HG02623 (cell line): ENCODE measurements around the gene PPFIA3.
A peak's percentile ranks its signal among the peaks of the same experiment; 100 is the strongest.
"Not testable (repeated sequence)": the region's sequence is repeated elsewhere in the genome, so short reads cannot be mapped to it uniquely, and the experiment has no call there.

Experiments
- ATAC-seq: cut with Tn5 transposase; IDR thresholded peaks from one replicate; pipeline ENCODE4 v1.9.1; 2021; ENCODE audit warnings: moderate library complexity; ENCODE audit not compliant: unreplicated experiment

Gene PPFIA3

DNA sequence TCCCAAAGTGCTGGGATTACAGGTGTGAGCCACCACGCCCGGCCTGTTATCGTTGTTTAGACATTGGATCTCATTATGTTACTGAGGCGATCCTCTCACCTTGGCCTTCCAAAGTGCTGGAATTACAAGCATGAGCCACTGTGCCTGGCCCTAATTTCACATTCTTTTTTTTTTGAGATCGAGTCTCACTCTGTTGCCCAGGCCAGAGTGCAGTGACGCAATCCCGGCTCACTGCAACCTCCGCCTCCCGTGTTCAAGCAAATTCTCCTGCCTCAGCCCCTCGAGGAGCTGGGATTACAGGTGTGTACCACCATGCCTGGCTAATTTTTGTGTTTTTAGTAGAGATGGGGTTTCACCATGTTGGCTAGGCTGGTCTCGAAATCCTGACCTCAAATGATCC lies 3.9 kb downstream of the PPFIA3 start:
- not testable (repeated sequence) for ATAC-seq

DNA sequence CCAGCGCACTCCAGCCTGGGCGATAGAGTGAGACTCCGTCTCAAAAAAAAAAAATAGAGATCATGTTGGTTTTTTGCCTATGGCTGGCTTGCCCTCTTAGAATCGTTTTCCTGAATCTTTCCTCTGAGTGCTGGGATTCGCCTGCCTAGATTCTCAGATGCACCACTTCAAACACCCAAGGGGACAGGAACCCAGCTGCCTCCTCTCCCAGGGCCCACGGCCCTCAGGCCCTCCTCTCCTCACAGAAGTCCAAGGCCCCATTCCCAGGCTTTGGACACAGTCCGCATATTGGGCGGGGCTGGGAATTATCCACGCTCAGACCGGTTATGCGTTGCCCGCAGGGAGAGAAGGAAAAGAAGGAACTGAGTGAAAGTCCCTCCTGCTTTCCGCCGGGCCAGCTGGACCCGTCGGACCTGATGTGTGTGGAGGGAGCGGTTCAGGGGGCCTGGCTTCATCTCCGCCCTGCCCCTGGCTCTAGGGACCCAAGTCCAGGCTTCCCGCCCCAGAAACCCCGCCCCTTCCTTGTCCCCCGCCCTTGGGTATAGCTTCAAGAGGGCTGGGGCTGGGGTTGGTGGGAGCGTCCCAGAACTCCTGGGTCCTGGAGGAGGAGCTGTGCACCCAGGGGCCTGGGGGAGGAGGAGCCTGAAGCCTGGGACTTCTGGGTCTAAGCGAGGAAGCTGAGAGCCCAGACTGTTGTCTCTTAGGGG lies 5.8 kb downstream of the PPFIA3 start:
- ATAC-seq: no peak

DNA sequence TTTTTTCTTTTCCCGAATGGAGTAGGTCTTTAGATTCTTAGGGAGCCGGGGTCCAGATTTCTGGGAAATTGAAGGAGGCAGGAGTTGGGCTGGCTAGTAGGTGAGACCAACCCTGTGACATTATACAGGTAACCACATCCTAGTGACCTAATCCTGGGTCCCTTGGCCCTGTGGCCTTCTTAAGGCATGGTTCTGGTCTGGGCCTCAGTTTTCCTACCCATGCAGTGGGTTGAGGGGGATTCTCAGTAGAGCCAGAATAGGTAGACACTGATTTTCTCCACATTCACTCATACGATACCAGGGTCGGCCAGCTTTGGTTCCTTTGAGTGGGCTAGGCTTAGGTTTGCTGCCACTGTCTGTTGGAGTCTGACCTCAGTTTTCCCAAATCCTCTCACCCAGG lies 7.2 kb downstream of the PPFIA3 start:
- no peak for ATAC-seq

DNA sequence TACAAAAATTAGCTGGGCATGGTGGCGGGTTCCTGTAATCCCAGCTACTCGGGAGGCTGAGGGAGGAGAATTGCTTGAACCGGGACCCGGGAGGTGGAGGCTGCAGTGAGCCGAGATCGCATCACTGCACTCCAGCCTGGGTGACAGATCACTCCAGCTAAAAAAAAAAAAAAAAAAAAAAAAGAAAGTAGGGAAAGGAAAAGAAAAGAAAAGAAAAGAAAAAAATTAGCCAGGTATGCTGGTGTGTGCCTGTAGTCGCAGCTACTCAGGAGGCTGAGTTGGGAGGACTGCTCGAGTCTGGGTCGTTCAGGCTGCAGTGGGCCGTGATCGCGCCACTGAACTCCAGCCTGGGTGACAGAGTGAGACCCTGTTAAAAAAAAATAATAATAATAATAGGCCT lies 7.9 kb downstream of the PPFIA3 start:
- ATAC-seq: not testable (repeated sequence)

DNA sequence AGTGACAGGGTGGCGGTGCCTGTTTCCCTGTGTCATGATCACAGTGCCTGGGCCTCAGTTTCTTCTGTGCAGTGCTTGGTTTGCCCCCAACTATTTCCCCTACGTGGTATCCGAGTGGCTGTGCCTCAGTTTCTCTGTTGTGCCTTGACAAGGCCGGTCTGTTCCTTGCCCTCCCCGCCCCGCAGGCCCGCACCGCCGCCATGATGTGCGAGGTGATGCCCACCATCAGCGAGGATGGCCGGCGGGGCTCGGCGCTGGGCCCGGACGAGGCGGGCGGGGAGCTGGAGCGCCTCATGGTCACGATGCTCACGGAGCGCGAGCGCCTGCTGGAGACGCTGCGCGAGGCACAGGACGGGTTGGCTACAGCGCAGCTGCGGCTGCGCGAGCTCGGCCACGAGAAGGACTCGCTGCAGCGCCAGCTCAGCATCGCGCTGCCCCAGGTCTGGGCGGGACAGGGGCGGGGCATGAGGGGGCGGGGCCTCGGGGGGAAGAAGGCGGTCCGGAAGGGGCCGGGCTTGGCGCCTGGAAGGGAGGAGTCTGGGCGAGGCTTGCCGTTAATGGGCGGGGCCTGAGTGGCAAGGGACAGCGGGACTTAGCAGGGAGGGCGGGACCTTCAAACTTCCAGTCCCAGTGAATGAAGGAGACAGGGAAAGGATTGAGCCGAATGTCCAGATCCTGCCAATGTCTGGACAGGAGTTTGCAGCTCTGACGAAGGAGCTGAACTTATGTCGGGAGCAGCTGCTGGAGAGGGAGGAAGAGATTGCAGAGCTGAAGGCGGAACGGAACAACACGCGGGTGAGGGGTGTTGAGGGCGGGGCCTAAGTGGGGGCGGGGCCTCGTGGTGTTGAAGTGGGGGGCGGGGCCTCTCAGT lies 8.6 kb downstream of the PPFIA3 start:
- peak; percentile 80 for ATAC-seq

DNA sequence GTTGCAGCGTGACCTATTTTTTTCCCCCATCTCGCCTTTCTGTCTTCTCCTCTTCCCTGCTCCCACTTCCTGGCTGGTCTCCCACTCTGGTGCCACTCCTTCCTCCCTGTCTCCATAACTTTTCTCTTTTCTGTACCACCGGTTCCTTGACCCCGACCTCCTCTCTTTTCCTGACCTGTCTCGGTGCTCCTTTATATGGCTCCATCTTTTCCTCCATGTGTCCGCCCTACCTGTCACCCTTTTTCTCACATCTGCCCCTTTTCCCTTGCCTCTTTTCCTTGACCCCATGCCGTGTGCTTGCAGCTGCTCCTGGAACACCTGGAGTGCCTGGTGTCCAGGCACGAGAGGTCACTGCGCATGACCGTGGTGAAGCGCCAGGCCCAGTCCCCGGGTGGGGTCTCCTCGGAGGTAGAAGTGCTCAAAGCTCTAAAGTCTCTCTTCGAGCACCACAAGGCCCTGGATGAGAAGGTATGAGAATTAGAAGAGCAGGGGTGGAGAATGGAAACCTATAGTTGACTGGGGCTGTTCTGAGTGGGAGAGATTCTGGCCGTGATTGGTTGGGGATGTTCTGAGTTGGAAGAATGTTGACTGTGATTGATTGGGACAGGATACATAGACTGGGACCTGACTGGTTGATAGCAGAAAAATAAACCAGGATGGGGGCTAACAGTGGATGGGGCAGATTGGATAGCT lies 9.3 kb downstream of the PPFIA3 start:
- no peak for ATAC-seq

DNA sequence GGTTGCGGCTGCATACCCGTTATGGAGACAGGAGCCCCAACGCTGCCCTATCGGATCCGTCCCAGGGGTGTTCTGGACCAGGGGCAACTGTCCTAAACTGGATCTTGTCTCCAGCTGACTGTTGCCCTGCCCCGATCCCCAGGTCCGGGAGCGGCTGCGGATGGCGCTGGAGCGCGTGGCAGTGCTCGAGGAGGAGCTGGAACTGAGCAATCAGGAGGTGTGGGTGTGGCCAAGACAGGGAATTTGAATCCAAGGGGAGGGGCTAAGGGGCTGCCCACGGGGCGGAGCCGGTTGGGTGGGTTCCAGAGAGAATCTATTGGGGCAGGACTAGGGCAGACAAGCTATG lies 9.9 kb downstream of the PPFIA3 start:
- no peak for ATAC-seq

DNA sequence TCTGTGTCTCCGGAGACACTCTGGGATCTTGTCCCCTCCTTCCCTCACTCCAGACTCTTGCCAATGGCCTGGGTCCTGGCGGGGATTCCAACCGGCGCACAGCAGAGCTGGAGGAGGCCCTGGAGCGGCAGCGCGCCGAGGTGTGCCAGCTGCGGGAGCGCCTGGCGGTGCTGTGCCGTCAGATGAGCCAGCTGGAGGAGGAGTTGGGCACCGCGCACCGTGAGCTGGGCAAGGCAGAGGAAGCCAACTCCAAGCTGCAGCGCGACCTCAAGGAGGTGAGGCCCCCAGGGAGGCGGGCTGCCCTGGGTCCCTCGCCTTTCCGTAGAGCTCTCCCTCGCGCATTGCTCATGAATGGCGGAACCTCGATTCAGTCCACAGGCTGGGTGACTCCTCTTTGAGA lies 11.0 kb downstream of the PPFIA3 start:
- ATAC-seq: no peak

DNA sequence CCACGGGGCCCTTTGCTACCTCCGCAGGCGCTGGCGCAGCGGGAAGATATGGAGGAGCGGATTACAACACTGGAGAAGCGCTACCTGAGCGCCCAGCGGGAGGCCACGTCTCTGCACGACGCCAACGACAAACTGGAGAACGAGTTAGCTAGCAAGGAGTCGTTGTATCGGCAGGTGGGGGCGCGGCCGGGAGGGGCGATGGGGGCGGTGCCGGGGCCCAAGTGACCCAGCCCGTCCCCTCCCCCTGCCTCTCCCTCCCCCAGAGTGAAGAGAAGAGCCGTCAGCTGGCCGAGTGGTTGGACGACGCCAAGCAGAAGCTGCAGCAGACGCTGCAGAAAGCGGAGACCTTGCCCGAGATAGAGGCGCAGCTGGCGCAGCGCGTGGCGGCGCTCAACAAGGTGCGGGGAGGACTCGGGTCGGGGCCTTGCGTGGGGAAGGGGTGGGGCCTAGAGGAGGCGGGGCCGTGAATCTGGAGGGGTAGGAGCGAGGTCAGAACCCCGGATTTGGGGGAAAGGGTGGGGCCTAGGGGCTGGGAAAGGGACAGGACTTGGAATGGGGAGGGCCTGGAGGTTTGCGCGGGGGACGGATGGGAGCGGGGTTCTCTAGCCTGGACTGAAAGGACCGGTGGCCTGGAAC lies 13.7 kb downstream of the PPFIA3 start:
- no peak for ATAC-seq

DNA sequence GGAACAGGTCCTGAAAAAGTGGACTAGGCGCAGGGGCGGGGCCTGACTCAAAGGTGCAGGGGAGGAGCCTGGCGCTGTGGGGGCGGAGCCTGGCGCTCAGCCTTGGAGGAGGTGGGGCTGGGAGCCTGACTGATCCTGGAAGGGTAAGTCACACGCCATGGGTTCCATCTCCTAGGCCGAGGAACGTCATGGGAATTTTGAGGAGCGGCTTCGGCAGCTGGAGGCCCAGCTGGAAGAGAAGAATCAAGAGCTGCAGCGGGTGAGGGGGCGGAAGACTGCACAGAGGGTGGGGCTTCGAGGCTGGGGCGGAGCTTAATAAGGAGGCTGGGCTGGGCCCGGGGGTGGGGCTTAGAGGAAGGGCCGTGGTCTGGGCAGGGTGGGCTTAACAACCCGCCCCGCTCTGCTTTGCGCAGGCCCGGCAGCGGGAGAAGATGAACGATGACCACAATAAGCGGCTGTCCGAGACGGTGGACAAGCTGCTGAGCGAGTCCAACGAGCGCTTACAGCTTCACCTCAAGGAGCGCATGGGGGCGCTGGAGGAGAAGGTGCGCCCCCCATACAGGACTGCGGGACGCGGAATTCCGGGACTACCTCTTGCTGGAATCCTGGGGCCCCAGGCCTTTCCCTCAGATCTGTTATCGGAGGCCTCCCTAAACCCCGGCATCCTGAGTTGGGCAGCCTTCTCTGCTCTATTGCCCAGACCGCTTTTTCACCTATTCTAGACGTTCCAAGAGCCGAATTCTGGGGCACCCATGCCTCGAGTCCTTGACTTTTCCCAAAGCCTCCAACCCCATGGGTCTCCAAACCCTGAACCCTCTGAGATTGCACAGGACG lies 14.5 kb downstream of the PPFIA3 start:
- ATAC-seq: no peak

DNA sequence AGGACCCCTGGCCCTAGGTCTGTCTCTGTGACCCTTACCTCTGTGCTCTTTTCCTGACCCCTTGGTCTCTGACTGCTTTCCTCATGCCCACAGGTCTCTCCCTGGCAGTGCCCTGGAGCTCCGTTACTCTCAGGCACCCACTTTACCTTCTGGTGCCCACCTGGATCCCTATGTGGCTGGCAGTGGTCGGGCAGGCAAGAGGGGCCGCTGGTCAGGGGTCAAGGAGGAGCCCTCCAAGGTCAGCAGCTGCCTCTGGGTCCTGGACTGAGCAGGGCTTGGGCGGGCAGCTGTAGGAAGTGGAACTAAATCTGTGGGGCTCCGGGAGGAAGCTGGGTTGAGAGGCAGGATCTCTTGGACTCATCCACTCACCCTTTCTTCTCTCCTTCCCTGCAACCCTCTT lies 16.3 kb downstream of the PPFIA3 start:
- no peak for ATAC-seq

DNA sequence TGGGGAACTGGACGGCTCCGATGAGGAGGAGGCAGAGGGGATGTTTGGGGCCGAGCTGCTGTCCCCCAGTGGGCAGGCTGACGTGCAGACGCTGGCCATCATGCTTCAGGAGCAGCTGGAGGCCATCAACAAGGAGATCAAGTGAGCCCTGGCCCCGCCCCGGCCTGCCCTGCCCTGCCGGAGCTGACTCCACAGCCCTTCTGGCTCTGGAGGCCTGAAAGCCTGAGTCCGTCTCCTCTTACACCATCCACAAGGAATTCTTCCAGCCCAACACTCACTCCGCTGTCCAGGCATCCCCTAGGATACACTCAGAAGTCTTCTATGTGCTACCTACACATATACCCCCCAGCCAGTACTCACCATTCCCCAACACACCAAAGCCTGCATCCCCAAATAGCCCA lies 17.4 kb downstream of the PPFIA3 start:
- no peak for ATAC-seq

DNA sequence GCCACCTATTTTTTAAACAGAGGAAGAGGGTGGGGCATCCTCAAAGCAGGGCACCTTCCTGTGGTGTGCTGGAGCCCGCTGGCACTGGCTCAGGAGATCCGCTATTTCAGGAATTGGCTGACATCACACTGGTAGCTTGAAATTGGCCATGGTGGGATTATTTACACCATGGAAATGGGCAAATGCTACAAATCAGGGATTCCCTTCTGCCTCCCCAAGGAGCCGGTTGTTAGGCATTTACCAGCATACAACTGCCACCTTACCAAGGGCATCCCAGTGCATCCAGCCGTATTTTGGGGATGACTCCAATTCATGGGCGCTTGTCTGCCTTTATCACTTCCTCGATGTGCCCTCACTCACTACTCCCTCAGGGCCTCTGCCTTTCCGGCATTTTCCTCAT lies 21.6 kb downstream of the PPFIA3 start:
- no peak for ATAC-seq

DNA sequence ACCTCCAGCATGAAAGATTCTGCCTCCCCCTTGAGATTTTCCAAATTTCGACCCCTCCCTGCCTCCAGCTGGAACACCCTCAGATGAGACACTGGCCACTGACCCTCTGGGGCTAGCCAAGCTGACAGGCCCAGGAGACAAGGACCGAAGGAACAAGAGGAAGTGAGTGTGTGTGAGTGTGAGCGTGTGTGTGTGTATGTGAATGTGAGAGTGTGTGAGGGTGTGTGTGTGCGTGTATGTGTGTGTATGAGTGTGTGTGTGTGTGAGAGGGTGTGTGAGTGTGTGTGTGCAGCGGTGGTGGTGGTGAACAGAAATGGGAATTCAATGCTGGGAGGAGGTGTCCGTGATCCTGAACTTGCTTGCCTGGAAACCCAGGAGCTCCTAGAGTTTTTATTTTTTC lies 22.0 kb downstream of the PPFIA3 start:
- no peak for ATAC-seq

DNA sequence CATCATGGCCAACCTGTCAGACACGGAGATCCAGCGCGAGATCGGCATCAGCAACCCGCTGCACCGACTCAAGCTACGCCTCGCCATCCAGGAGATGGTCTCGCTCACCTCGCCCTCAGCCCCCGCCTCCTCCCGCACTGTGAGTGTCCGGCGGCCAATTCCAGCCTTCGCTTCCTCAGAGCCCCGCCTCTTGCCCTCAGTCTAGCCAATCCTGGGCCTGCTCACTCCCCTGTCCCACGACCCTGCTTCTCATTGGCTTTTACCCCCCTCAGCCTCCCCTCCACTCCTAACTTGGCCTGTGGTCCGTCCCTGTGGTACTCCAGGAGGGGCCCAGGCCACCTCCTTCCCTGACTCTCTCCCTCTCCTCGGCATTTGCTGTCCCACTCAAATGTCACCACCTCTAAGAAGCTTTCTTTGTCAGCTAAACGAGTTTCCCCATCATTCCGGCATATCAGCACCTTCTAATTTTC lies 23.6 kb downstream of the PPFIA3 start:
- ATAC-seq: no peak

DNA sequence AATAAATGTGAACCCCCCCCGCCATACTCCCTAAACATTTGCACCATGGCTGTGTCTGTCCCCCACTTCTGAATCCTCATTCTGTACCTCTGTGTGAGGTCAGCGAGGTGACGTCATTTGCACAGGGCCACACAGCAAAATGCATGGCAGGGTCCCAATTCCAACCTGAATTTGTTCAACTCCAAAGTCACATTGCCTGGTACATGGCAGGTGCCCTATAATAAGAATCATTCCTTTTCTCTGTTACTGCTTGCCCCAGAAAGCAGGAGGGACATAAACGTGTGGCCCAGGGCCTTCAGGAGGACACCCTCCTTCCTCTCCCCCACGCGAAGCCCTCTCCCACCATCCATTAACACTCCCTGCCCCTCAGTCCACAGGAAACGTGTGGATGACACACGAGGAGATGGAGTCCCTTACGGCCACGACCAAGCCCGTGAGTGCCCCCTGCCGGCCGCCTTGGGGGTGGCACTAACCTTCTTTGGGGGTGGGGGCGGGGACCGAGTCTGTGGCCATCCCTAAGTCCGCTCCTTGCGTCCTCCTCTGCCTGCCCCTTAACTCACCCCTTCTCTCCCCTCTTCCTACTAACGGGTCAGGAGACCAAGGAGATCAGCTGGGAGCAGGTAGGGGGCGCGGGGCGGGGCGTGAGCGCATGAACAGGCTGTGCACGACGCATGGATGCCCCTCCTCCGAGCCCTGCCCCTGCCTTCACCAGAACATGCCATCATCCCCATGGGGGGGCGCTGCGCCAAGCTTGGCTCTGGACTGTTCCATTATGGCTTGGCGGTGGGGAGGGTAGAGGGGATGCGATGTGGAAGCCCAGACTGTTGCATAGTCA lies 26.4 kb downstream of the PPFIA3 start:
- ATAC-seq: no peak

DNA sequence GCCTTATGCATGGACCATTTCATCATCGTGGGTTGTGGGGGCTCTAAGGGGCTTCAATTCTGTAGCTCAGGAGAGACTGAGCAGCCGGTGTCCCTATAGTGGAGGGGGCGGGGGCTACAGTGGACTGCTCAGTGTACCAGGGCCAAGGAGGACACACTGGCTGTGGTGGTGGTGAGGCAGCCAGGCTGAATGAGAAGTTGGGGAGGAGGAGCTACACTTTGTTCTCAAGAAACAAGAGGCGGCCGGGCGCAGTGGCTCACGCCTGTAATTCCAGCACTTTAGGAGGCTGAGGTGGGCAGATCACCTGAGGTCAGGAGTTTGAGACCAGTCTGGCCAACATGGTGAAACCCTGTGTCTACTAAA lies 27.0 kb downstream of the PPFIA3 start:
- ATAC-seq: not testable (repeated sequence)

DNA sequence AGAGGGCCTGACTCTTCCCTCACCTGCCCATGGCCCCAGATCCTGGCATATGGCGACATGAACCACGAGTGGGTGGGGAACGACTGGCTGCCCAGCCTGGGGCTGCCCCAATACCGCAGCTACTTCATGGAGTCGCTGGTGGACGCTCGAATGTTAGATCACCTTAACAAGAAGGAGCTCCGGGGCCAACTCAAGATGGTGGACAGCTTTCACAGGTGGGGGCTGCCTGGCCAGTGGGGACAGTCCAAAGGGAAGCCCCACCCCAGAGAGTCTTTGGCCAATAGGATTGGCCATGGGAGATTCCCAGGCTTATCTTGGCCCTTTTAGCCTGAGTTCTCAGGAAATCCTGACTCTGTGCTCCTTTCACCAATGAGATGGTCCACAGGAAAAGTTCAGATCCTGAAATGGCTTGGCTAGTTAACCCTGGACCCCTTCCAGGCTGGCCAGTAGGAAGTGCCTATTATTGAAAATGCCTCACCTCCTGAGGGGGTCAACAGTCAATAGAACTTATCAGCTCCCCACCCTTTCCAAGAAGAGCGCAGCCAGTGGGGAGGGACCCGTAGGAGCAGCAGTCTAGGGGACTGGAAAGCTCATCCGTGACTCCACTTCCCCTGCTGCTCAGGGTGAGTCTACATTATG lies 28.8 kb downstream of the PPFIA3 start:
- no peak for ATAC-seq
